ENCODE measurements around the gene AK1.

AK1 gene

DNA sequence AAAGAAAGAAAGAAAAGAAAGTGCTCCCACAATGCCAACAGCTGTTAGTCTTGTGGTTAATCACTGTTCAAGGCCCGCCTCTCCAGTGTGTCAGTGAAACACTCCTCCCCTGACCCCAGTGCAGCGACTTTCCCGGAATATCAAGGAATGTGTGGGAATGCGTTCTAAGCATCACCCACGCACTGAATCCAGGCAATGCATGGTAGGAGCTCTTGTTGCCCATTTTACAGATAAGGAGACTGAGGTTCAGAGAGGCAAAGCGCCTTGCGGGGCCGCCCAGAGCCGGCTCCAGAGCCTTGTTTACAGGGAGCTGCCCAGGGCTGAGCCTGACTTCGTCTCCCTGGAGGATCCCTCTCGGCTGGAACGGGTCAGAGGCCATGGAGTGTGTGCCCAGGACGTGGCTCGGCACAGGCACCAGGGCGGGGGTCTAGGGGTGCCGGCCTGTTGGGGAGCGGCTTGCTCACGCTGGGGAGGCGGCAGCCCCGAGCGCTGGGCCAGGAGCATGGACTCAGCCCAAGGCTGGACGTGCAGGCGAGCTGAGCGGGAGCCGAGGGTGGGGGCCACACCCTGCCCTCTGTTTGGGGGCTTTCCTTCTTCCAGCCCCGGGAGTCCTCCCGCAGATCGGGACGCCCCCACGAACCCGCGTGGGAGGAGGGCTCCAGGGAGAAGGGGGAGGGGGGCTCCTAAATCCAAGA, 21.1 kb upstream of the AK1 start:
- no peak for TF ChIP-seq ZFX (IDR thresholded peaks at IDR 0.05)
- TF ChIP-seq, protein P1, sequence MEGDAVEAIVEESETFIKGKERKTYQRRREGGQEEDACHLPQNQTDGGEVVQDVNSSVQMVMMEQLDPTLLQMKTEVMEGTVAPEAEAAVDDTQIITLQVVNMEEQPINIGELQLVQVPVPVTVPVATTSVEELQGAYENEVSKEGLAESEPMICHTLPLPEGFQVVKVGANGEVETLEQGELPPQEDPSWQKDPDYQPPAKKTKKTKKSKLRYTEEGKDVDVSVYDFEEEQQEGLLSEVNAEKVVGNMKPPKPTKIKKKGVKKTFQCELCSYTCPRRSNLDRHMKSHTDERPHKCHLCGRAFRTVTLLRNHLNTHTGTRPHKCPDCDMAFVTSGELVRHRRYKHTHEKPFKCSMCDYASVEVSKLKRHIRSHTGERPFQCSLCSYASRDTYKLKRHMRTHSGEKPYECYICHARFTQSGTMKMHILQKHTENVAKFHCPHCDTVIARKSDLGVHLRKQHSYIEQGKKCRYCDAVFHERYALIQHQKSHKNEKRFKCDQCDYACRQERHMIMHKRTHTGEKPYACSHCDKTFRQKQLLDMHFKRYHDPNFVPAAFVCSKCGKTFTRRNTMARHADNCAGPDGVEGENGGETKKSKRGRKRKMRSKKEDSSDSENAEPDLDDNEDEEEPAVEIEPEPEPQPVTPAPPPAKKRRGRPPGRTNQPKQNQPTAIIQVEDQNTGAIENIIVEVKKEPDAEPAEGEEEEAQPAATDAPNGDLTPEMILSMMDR (conservative IDR thresholded peaks at IDR 0.05), result no peak
- peak overlapping the region; percentile 69 for H3K27ac ChIP-seq

DNA sequence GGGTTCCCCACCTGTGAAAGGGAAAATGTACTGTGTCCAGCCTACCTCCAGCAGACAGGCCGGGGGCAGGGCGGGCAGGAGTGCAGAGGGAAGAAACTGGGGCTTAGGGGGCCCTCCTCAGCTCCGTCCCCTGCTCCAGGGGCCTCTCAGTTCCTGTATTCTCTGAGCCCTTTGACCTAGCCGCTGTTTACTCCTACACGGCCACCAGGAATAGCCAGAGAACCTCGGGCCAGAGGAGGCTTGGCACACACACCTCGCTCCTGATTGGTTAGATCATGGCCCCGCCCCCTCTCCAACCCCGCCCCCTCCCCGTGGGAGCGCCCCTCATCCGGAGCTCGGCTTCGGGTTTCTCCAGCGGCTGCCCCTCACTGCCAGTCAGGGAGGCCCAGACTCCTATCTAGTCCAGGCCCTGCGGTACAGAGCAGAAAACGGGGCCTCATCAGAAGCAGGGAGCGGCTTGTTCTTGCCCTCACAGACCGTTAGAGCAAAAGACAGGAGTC, 19.8 kb upstream of the AK1 start:
- TF ChIP-seq, protein P1 (conservative IDR thresholded peaks at IDR 0.05), result no peak
- TF ChIP-seq ZFX (IDR thresholded peaks at IDR 0.05), result no peak
- 0 out of 2 replicates have a peak overlapping the region, but pooled peaks have one; percentile 5 for H3K27ac ChIP-seq

DNA sequence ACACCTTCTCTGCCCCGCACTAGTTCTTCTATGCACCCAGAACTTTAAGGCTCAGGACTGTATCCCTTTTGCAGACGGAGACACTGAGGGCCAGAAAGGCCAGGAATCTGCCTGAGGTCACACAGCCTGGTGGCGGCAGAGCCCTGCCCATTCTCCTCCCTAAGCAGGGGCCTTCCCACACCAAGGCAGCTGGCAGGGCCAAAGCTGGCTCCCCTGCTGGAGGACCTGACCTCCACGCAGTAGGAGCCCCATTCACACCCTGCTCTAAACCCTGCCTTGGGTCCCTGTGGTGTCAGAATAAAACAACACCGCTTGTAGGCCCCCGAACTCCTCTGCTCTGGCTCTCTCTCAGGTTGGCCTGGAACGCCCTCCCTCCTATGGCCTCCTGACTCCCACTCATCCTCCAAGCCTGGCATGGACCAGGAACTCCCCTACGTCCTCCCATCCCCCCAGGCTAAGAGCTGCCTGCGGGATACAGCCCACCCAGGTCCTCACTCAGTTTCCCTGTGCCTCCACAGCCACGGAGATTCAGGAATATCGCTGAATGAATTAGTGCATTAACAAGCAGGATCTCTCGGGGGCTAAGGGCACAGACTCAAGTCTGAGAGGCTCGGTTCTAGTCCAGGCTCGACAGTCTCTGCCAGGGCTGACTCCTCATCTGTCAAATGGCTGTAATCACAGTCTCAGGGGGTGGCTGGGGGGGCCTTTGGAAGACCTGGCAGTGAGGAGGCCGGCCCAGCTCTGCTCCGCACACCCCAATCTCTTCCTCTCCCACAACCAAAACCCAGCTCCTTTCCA, 19.1 kb upstream of the AK1 start:
- TF ChIP-seq, protein P1 (conservative IDR thresholded peaks at IDR 0.05), result no peak
- no peak for TF ChIP-seq ZFX (IDR thresholded peaks at IDR 0.05)
- H3K27ac ChIP-seq, result 0 out of 2 replicates have a peak overlapping the region, but pooled peaks have one; percentile 5

DNA sequence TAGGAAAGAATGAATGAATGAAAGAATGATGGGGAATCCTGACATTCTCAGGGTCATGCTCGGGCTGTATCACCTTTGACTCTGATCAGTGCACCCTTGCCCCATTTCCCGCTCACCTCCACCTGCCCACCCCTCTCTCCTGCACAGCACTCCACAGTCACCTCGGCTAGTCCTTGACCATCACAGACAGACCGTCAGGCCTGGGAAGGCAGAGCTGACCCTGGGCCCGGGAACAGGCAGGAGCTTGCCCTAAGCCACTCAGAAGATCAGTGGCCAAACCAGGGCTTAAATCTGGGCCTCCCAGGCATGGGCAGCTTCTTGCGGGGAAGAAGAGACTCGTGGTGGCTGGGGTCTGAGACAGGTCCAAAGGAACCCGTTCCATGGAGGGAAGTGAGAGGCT, 18.3 kb upstream of the AK1 start:
- TF ChIP-seq, protein P1 (conservative IDR thresholded peaks at IDR 0.05), result no peak
- no peak for TF ChIP-seq ZFX (IDR thresholded peaks at IDR 0.05)
- no peak overlapping the region for H3K27ac ChIP-seq

DNA sequence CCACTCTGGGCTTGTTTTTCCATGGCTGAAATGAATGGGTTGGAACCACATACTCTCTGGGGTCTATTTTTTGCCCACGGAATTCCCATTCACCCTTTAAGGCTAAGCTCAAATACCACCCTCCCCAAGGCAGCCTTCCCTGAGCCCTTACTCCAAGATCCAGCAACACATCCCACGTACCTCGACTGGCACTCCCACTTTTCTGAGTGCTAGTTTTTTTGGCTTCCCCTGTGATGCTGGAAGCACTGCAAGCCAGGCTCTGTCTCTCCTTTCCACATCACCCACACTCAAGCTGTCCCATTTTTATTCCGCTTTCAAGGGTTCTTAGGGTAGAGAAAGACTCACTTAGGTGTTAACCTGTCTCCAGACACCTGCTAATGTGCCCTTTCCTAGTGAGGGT, 15.9 kb upstream of the AK1 start:
- no peak overlapping the region for H3K27ac ChIP-seq
- TF ChIP-seq, protein P1 (conservative IDR thresholded peaks at IDR 0.05), result no peak
- no peak for TF ChIP-seq ZFX (IDR thresholded peaks at IDR 0.05)

DNA sequence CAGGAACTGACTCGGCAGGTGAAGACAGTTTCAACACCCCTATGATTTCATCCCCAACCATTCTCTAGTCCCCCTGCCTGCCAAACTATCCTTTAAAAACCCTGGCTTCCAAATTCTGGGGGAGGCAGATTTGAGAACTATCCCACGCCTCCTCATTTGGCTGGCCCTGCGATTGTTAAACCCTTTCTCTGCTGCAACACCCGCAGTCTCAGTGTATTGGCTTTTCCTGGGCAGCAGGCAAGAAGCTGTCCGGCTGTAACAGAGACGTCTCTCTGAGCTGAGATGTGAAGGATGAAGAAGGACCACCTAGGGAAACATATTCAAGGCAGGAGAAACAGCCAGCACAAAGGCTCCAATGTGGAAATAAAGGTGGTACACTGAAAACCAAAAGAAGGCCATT, 15.4 kb upstream of the AK1 start:
- TF ChIP-seq ZFX (IDR thresholded peaks at IDR 0.05), result no peak
- TF ChIP-seq, protein P1 (conservative IDR thresholded peaks at IDR 0.05), result no peak
- no peak overlapping the region for H3K27ac ChIP-seq

DNA sequence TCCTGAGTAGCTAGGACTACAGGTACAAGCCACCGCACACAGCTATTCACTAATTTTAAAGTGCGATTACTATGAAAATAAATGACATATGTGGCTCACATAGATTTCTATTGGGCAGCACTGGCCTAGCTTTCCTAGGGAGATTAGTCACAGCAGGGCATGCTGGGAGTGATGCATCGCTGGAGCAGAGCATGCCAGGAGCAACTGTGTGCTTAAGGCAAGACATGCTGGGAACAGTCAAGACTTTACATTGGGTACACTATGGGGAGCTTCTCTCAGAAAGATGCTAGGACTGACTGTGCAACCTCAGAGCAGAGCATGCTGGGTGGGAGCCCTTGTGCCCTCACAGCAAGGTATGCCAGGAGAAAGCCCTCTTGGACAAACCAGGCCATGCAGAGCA, 12.6 kb upstream of the AK1 start:
- no peak for TF ChIP-seq ZFX (IDR thresholded peaks at IDR 0.05)
- TF ChIP-seq, protein P1 (conservative IDR thresholded peaks at IDR 0.05), result no peak
- no peak overlapping the region for H3K27ac ChIP-seq

All from C4-2B (cell line).